OCI-LY1 (cell line): ENCODE measurements around the gene CLPX.

Experiments
- CTCF ChIP-seq: fragments of 200-600 bp; sonication (generic), shearing (Covaris generic); IDR thresholded peaks from 2 replicates; pipeline ENCODE4 v1.5.1; 2017; ENCODE audit warnings: mild to moderate bottlenecking, antibody characterized with exemption, low read length, moderate library complexity, mixed read lengths
- EZH2 ChIP-seq: fragments of 200-600 bp; sonication (generic), shearing (Covaris generic); IDR thresholded peaks from 2 replicates; pipeline ENCODE4 v1.8.0; 2017; ENCODE audit warnings: borderline replicate concordance, mixed run types, mild to moderate bottlenecking, antibody characterized with exemption, low read length, moderate library complexity, mixed read lengths

GRCh38 chr15:65176056-65176455, 9.1 kb downstream of the CLPX start:
- TF ChIP-seq CTCF (no peak), EZH2 (no peak)
